Gastrocnemius medialis (tissue), 4 donors: ENCODE measurements around the gene HOXC6.

Experiments used
- POLR2A ChIP-seq, 2 donors: fragments of 450-650 bp; IDR thresholded peaks; one replicate each; pipeline ENCODE4 v1.6.1; 2017; ENCODE audit warnings: antibody characterized with exemption in 2 of 2, mild to moderate bottlenecking in 2 of 2, moderate library complexity in 2 of 2
- TF ChIP-seq, protein P1 (sequence below), 5 experiments: fragments of 450-650 bp in 3 of 5; fragments of 200-600 bp in 2 of 5; sonication (generic) in 2 of 5; IDR thresholded peaks in 4 of 5; conservative IDR thresholded peaks in 1 of 5; 1 replicate in 4 of 5; 2 replicates in 1 of 5; pipeline ENCODE4 v1.5.1; 2016 to 2019; ENCODE audit warnings: antibody characterized with exemption in 5 of 5, mild to moderate bottlenecking in 3 of 5, moderate library complexity in 3 of 5

DNA sequence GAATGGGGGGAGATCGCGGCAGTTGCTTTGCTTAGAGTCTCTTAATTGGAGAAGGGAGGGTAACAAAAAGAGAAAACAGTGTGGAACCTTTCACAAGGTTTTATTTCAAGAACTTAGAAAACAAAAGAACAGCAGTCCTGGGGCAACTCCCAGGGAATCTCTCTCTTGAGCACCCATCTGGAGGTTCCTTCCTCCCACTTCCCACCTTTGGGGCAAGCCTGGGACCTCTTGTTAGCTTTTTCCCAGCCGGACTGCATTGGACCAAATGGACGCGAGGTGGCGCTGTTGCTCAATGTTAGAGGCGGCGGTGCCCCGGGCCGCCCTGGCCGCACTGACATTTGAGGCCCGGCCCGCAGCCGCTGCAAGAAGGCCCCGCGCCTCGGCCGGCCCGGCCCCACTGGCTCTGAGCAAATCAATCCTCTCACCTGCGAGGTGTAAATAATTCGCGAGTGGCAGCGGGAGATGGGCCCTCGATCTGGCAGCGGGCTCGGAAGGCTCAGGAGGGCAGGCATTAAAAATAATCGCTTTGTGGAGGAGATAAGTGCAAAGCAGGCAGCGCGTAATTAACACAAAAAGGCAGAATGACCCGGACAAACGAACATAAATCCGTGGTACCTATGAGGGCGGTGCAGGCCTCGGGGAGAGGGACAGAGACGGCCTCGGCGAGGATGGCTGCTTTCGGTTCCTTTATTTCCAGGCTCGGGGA is 22.2 kb upstream of the HOXC6 start:
- TF ChIP-seq POLR2A (IDR thresholded peaks at IDR 0.05) = no peak
- TF ChIP-seq, protein P1, sequence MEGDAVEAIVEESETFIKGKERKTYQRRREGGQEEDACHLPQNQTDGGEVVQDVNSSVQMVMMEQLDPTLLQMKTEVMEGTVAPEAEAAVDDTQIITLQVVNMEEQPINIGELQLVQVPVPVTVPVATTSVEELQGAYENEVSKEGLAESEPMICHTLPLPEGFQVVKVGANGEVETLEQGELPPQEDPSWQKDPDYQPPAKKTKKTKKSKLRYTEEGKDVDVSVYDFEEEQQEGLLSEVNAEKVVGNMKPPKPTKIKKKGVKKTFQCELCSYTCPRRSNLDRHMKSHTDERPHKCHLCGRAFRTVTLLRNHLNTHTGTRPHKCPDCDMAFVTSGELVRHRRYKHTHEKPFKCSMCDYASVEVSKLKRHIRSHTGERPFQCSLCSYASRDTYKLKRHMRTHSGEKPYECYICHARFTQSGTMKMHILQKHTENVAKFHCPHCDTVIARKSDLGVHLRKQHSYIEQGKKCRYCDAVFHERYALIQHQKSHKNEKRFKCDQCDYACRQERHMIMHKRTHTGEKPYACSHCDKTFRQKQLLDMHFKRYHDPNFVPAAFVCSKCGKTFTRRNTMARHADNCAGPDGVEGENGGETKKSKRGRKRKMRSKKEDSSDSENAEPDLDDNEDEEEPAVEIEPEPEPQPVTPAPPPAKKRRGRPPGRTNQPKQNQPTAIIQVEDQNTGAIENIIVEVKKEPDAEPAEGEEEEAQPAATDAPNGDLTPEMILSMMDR (IDR thresholded peaks at IDR 0.05 in 4 of 5, conservative IDR thresholded peaks at IDR 0.05 in 1 of 5) = peak; percentile 91 to 99 (median 97)
